ENCODE results near the gene PYGO2.
"Not testable (repeated sequence)": the region's sequence is repeated elsewhere in the genome, so short reads cannot be mapped to it uniquely, and the experiment has no call there.

PYGO2 gene

DNA sequence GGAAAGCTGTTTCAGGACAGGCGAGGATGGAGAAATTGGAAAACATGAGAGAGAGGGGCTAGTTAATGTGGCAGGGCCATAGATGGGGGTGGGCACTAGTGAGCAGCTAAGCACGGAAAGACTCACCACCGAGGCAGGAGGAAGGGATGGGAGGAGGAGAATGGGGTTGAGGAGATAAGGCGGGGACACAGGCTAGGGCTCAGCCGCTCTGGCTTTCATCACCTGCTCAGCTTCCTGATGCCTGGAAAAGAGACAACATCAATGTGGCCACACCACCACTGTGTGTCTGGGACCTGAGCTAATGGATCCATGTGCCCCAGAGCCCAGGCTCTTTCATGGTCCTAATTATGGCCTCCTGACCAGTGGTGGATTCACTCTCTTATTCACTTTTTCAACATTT, 52.6 kb downstream of the PYGO2 start:
- DNase-seq (ENCODE audit: low read depth) = no peak

DNA sequence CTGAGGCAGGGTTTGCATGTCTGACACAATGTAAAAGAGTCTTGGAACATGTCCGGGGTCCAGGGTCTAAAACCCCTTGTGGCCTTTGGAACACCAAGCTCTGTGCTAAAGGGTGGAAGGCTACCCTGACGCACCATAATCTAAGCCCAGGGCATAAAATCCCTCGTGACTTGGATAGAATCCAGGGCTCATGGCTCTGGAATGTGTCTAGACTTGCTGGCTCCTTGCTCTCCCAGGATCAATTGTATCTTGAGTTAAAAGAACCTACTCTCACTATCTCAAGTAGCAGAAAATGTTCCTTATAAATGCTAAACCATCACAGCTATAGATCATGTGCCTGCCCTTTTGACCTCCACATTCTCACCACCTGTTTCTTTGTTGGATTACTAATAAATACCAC, 53.5 kb downstream of the PYGO2 start:
- not testable (repeated sequence) for DNase-seq (ENCODE audit: low read depth)

Measured in non-pigmented ciliary epithelial cell (primary cell).